Keratinocyte (primary cell): ENCODE measurements around the gene CYP17A1.

Source experiments
- CTCF ChIP-seq, 3 experiments: IDR thresholded peaks in 1 of 3; conservative IDR thresholded peaks in 1 of 3; optimal IDR thresholded peaks in 1 of 3; 2 replicates in 2 of 3; 3 replicates in 1 of 3; pipeline versions ENCODE3 to v1.5.1; 2011; ENCODE audit warnings: low read length in 3 of 3, mild to moderate bottlenecking in 3 of 3, moderate library complexity in 2 of 3, control low read depth in 1 of 3, inconsistent platforms in 1 of 3; ENCODE audit not compliant: insufficient read depth in 2 of 3; ENCODE audit errors: extremely low read depth in 1 of 3
- EZH2 ChIP-seq: IDR thresholded peaks from one replicate; pipeline ENCODE4 v1.6.1; 2012; ENCODE audit warnings: inconsistent platforms, mild to moderate bottlenecking, low read length, moderate library complexity

- TF ChIP-seq CTCF (optimal IDR thresholded peaks at IDR 0.05 in 1 of 3, IDR thresholded peaks at IDR 0.05 in 1 of 3, conservative IDR thresholded peaks at IDR 0.05 in 1 of 3; ENCODE audit: extremely low read depth in 1 of 3, insufficient read depth in 2 of 3, low read length in 3 of 3) (no peak), EZH2 (no peak)
These were observed 55.9 kb downstream of the CYP17A1 start for GRCh38 chr10:102781090-102781920.
